Urinary bladder (tissue), 4 donors: ENCODE results near the gene XIST. TPM values are rescaled to one million over a fixed set of nuclear protein-coding genes. Genes with fewer than 3 reads are reported as not detected.
"Not testable (repeated sequence)": the region's sequence is repeated elsewhere in the genome, so short reads cannot be mapped to it uniquely, and the experiment has no call there.

ENCODE experiments used
- DNase-seq: peaks from one replicate; pipeline ENCODE4 v3.0.0-alpha.2; 2015; ENCODE audit errors: extremely low spot score
- H3K27ac ChIP-seq: one replicate; pipeline ENCODE4 v1.5.1; 2013; ENCODE audit warnings: low read depth, mild to moderate bottlenecking, moderate library complexity
- H3K36me3 ChIP-seq: one replicate; pipeline ENCODE4 v1.6.1; 2013; ENCODE audit warnings: mild to moderate bottlenecking, moderate library complexity; ENCODE audit not compliant: insufficient read depth
- H3K4me1 ChIP-seq: one replicate; pipeline ENCODE4 v1.6.1; 2013; ENCODE audit warnings: mild to moderate bottlenecking, moderate library complexity; ENCODE audit not compliant: insufficient read depth
- H3K4me3 ChIP-seq: one replicate; pipeline ENCODE4 v1.5.1; 2013; ENCODE audit warnings: low read depth, low read length
- WGBS: extraction: QIAGEN DNeasy Blood & Tissue Kit; methylation state at CpG from one replicate; pipeline ENCODE4 v1.1.7; 2013; 5-methylcytosine and 5-hydroxymethylcytosine counted together
- polyA plus RNA-seq: library from polyadenylated mRNA; stranded (reverse); fragments of 200-250 nt; gene quantifications from one replicate; pipeline ENCODE4 v1.2.3, GENCODE V29; 2013
- total RNA-seq: library from RNA; depleted of rRNA; stranded (reverse); fragments of >200 nt; gene quantifications from one replicate; pipeline ENCODE4 v1.2.3, GENCODE V29; 2014
- donor health status: healthy with polysubstance abuse.
- donor health status: healthy.

Gene XIST
- total RNA-seq (542 TPM), polyA plus RNA-seq (0.25 TPM)

- no peak within 1 kb of the TSS for H3K4me3 ChIP-seq
- H3K27ac ChIP-seq: no peak within 1 kb of the TSS
- DNase-seq: no peak
- no peaks in the 10 kb centered on the region for H3K36me3 ChIP-seq
- 95% methylated on average over 8 of the region's 8 CpGs for WGBS
- no peaks in the 10 kb centered on the region for H3K4me1 ChIP-seq
These were observed at the start of gene XIST for GRCh38 chrX:73852467-73852866. TSS of gene XIST (minus strand) at chrX:73852714.

GRCh38 chrX:73898315-73898714 lies 45.8 kb upstream of the XIST start:
- H3K27ac ChIP-seq, H3K36me3 ChIP-seq, H3K4me1 ChIP-seq, DNase-seq, H3K4me3 ChIP-seq: not testable (repeated sequence)
- 94% methylated on average over 3 of the region's 3 CpGs for WGBS

GRCh38 chrX:73892515-73893090 lies 40.1 kb upstream of the XIST start:
- not testable (repeated sequence) for H3K27ac ChIP-seq, H3K36me3 ChIP-seq, H3K4me1 ChIP-seq, DNase-seq, H3K4me3 ChIP-seq
- 86% methylated on average over 14 of the region's 14 CpGs for WGBS

GRCh38 chrX:73882260-73882659 lies 29.7 kb upstream of the XIST start:
- not testable (repeated sequence) for H3K4me1 ChIP-seq, DNase-seq, H3K4me3 ChIP-seq, H3K27ac ChIP-seq, H3K36me3 ChIP-seq
- 96% methylated on average over 23 of the region's 24 CpGs for WGBS

DNA sequence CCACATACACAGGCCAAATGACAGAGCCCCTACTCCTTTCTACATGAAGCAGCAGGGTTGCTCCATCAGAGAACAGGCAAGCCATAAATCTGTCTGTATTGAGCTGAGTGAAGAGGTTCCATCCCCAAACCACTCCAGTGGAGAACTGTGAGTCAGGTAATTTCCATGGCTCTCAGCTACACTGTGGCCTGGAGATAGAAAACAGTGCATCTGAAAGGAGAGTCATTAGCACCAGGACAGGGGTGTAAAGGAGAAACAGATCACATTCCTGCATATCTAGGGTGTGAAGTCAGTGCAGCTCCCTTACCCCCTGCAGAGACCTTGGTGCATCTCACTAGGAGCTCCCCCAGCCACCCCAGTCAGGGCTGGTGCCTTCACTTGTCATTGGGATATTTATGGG lies 25.2 kb upstream of the XIST start:
- H3K27ac ChIP-seq: no peak overlapping the region
- no peaks in the 10 kb centered on the region for H3K4me1 ChIP-seq
- H3K4me3 ChIP-seq: no peak overlapping the region
- DNase-seq: no peak
- no peaks in the 10 kb centered on the region for H3K36me3 ChIP-seq

DNA sequence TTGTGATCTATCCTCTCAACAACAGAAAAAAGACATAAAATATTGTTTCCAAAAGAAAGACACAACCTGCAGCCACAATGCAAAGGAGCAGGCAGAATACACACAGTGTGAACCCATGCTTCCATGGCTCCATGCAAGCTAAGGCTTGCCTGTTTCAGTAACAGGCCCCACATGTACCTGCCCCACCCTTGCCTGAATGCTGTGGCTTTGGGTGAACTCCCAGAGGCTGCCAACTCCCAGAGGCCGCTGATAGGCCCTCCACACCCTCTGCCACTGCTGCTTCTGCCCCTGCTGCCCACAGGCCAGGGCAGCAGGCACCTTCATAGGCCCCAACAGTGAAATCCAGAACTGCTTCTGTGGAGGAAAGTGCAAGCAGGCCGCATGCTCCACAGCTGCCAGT lies 24.4 kb upstream of the XIST start:
- 80% methylated on average over 2 of the region's 2 CpGs for WGBS
- H3K36me3 ChIP-seq: no peaks in the 10 kb centered on the region
- no peaks in the 10 kb centered on the region for H3K4me1 ChIP-seq
- no peak overlapping the region for H3K4me3 ChIP-seq
- H3K27ac ChIP-seq: peak overlapping the region; percentile 18
- DNase-seq: no peak

- H3K4me1 ChIP-seq: no peaks in the 10 kb centered on the region
- 89% methylated on average over 1 of the region's 1 CpG for WGBS
- no peak overlapping the region for H3K27ac ChIP-seq
- H3K4me3 ChIP-seq: no peak overlapping the region
- H3K36me3 ChIP-seq: no peaks in the 10 kb centered on the region
- no peak for DNase-seq
These were observed 16.4 kb upstream of the XIST start for GRCh38 chrX:73868916-73869315.

GRCh38 chrX:73867144-73867543 lies 14.6 kb upstream of the XIST start:
- no peak overlapping the region for H3K27ac ChIP-seq
- H3K4me1 ChIP-seq: no peaks in the 10 kb centered on the region
- H3K36me3 ChIP-seq: no peaks in the 10 kb centered on the region
- DNase-seq: no peak
- no peak overlapping the region for H3K4me3 ChIP-seq
- 68% methylated on average over 6 of the region's 6 CpGs for WGBS

- Histone ChIP-seq H3K27ac (no peak overlapping the region), H3K36me3 (no peaks in the 10 kb centered on the region), H3K4me1 (no peaks in the 10 kb centered on the region), H3K4me3 (no peak overlapping the region)
- WGBS: 95% methylated on average over 3 of the region's 3 CpGs
- DNase-seq: no peak
These were observed 11.3 kb upstream of the XIST start for GRCh38 chrX:73863852-73864251.

- H3K27ac ChIP-seq: no peak overlapping the region
- no peaks in the 10 kb centered on the region for H3K36me3 ChIP-seq
- H3K4me3 ChIP-seq: no peak overlapping the region
- DNase-seq: no peak
- no peaks in the 10 kb centered on the region for H3K4me1 ChIP-seq
These were observed 10.8 kb upstream of the XIST start for GRCh38 chrX:73863268-73863667.

GRCh38 chrX:73859622-73860021 lies 7.1 kb upstream of the XIST start:
- H3K4me1 ChIP-seq: no peaks in the 10 kb centered on the region
- H3K36me3 ChIP-seq: no peaks in the 10 kb centered on the region
- 88% methylated on average over 1 of the region's 1 CpG for WGBS
- no peak for DNase-seq
- no peak overlapping the region for H3K27ac ChIP-seq
- no peak overlapping the region for H3K4me3 ChIP-seq

DNA sequence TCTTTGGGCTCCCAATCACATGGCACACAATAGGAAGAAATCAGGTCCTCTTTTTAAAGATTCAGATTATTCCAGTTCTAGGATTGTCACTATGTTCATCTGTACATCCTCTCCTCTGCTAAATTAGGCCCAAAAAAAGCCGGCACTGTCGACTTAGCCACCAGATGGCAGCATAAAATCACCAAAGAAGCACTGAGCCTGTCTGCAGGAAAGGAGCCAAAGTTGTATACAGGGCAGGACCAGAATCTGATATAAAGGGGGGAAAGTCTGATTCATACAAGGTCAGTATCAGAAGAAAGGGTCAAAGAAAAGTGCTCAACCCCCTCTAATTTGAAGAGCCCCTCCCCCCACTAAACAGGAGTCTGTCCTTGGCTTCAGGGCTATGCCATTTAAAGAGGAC lies 3.0 kb upstream of the XIST start:
- no peaks in the 10 kb centered on the region for H3K4me1 ChIP-seq
- no peak overlapping the region for H3K27ac ChIP-seq
- DNase-seq: peak; percentile 17
- WGBS: 0% methylated on average over 2 of the region's 2 CpGs
- no peak overlapping the region for H3K4me3 ChIP-seq
- H3K36me3 ChIP-seq: no peaks in the 10 kb centered on the region

DNA sequence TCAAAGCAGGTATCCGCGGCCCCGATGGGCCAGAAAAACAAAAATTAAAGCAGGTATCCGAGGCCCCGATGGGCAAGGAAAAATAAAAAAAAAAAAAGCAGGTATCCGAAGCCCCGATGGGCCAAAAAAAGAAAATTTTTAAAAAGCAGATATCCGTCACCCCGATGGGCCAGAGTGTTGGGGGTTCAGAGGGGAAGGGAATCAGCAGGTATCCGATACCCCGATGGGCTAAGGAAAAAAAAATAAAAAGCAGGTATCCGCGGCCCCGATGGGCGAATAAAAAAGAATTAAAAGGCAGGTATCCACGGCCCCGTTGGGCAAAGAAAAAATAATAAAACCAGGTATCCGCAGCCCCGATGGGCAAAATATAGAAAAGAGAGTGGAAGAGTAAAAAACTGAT lies 492 bp downstream of the XIST start:
- DNase-seq: no peak
- 98% methylated on average over 19 of the region's 19 CpGs for WGBS
- H3K4me3 ChIP-seq: no peak overlapping the region
- no peaks in the 10 kb centered on the region for H3K4me1 ChIP-seq
- no peaks in the 10 kb centered on the region for H3K36me3 ChIP-seq
- no peak overlapping the region for H3K27ac ChIP-seq

DNA sequence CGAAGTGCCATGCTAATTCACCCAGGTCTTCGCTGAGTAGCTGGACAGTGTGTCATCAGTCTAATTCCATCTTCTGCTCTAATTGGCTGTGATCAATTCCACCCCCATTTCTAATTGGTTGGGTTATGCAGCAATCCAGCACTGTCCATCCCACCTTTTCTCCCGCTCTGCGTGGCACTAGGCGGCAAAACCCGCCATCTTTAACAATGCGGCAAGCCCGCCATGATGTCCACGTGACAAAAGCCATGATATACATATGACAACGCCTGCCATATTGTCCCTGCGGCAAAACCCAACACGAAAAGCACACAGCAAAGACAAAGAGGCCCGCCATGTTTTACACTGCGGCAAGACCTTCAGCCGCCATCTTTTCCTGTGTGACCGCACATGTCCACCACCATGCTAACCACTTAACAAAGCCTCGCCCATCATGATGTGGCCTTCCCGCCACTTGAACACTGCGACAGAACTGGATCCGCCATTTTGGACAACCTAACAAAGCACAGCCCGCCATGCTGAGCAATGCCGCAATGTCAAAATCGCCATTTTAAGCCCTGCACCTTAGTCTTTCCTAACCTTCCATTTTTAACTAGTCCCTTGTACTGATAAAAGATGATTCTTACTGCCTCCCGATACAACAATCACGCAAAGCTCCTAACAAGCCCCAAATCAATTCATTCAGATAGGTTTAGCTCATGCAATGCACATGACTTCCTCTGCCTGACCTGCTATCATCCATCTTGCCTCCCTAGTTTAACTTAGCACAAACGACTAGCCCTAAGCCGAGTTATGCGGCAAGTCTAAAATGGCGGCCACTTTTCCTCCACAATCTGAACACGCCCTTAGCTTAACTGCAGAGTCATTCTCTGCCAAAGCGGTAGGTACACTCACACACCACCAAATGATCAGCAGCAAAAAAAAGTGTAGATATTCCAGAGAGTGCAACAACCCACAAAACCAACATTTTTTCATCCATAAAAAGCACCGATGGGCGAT lies 1.2 kb downstream of the XIST start:
- 97% methylated on average over 33 of the region's 33 CpGs for WGBS
- DNase-seq: no peak
- H3K27ac ChIP-seq: no peak overlapping the region
- H3K4me1 ChIP-seq: no peaks in the 10 kb centered on the region
- no peaks in the 10 kb centered on the region for H3K36me3 ChIP-seq
- no peak overlapping the region for H3K4me3 ChIP-seq
